ENCODE data around the gene CUL4B. TPM values are rescaled to one million over a fixed set of nuclear protein-coding genes. Genes with fewer than 3 reads are reported as not detected.

Gene CUL4B
- total RNA-seq (2021) (38.9 to 42.3 TPM (median 42.3 TPM) in 3 replicates), Bru-seq, nascent RNA (percentile 63 among the genes with signal in this experiment)
- long read RNA-seq, experiment 1, full-length matches to known transcripts, result 105 of 140 reads
- long read RNA-seq, experiment 1, partial matches to known transcripts, result 13 of 140 reads
- long read RNA-seq, experiment 1, other reads (novel, unspliced or antisense), result 22 of 140 reads
- long read RNA-seq, experiment 2, full-length matches to known transcripts, result 11 of 38 reads
- long read RNA-seq, experiment 2, partial matches to known transcripts, result 11 of 38 reads
- long read RNA-seq, experiment 2, other reads (novel, unspliced or antisense), result 16 of 38 reads
- long read RNA-seq, experiment 3, full-length matches to known transcripts, result 3 of 7 reads
- long read RNA-seq, experiment 3, partial matches to known transcripts, result 1 of 7 reads
- long read RNA-seq, experiment 3, other reads (novel, unspliced or antisense), result 3 of 7 reads

- TF ChIP-seq ATF2 (CRISPR knock-in tag; IDR thresholded peaks at IDR 0.05; ENCODE audit: borderline replicate concordance, low read depth), result no peak
- 0 out of 2 replicates have a peak, but pooled peaks have one; percentile 31 for TF ChIP-seq GABPB1 (CRISPR knock-in tag; IDR thresholded peaks at IDR 0.05)
- TF ChIP-seq ZBTB43 (CRISPR knock-in tag; IDR thresholded peaks at IDR 0.05), result no peak
- TF ChIP-seq USF1 (CRISPR knock-in tag; IDR thresholded peaks at IDR 0.05), result peak; percentile 83
- peak; percentile 89 for TF ChIP-seq USF2 (CRISPR knock-in tag; IDR thresholded peaks at IDR 0.05)
- TF ChIP-seq ZNF416 (CRISPR knock-in tag; IDR thresholded peaks at IDR 0.05), result no peak
- no peak for TF ChIP-seq E2F4 (CRISPR knock-in tag; IDR thresholded peaks at IDR 0.05; ENCODE audit: borderline replicate concordance, low read depth)
- TF ChIP-seq ZNF263 (CRISPR knock-in tag; IDR thresholded peaks at IDR 0.05; ENCODE audit: low read depth), result no peak
- TF ChIP-seq ARID4B (CRISPR knock-in tag; IDR thresholded peaks at IDR 0.05; ENCODE audit: borderline replicate concordance), result no peak
- TF ChIP-seq SP1 (CRISPR knock-in tag; conservative IDR thresholded peaks at IDR 0.05), result peak; percentile 27; the same call in 1 of the 2 replicates
- TF ChIP-seq MAX (CRISPR knock-in tag; IDR thresholded peaks at IDR 0.05), result no peak
- TF ChIP-seq TCF7 (CRISPR knock-in tag; IDR thresholded peaks at IDR 0.05; ENCODE audit: low read depth), result no peak
- TF ChIP-seq FOXK1 (CRISPR knock-in tag; IDR thresholded peaks at IDR 0.05), result peak; percentile 76
- ATAC-seq (peak; percentile 86), DNase-seq (ENCODE audit: low spot score) (peak; percentile 86)
- Mint-ChIP-seq H3K4me1 (peaks cover 14% of the 10 kb centered on the region), H3K9me3 (no peaks in the 10 kb centered on the region), H3K4me3 (peak within 1 kb of the TSS; percentile 93), H3K36me3 (peaks cover 9% of the 10 kb centered on the region), H3K27ac (peak within 1 kb of the TSS; percentile 98), H3K27me3 (ENCODE audit: low read depth) (no peaks in the 10 kb centered on the region)
- POLR2A ChIA-PET, result interaction anchor here (0.5 to 1.9 kb wide), 5 partner anchors 42 to 230 kb away, joined by 3 to 21 read pairs (median 4); partner anchors contain the start of gene MCTS1
- CTCF ChIA-PET, result interaction anchor here (0.6 to 1.9 kb wide), 4 partner anchors 43 to 296 kb away, joined by 3 to 5 read pairs (median 4); partner anchors contain the start of gene MCTS1
Observed at GRCh38 chrX:120560842-120561633, at the start of gene CUL4B. CUL4B (minus strand) TSS chrX:120560962; CDS start chrX:120560638, 324 bp downstream.
